Upper lobe of right lung (tissue), 1 donor: ENCODE data around the gene TMEM150B. TPM values are rescaled to one million over a fixed set of nuclear protein-coding genes. Genes with fewer than 3 reads are reported as not detected.
"Not testable (repeated sequence)": the region's sequence is repeated elsewhere in the genome, so short reads cannot be mapped to it uniquely, and the experiment has no call there.

Experiments
- ATAC-seq: fragments of 200-7000 bp; cut with Tn5 transposase; one replicate; pipeline ENCODE4 v1.9.1; 2020; ENCODE audit warnings: mild to moderate bottlenecking, moderate library complexity
- DNase-seq: peaks from one replicate; pipeline ENCODE4 v3.0.0-alpha.2; 2020
- H3K27ac ChIP-seq: fragments of 200-600 bp; one replicate; pipeline ENCODE4 v1.8.0; 2022
- H3K27me3 ChIP-seq: fragments of 200-600 bp; one replicate; pipeline ENCODE4 v1.8.0; 2022; ENCODE audit warnings: mild to moderate bottlenecking
- H3K36me3 ChIP-seq: fragments of 200-600 bp; one replicate; pipeline ENCODE4 v1.8.0; 2022
- H3K4me1 ChIP-seq: fragments of 200-600 bp; one replicate; pipeline ENCODE4 v1.8.0; 2022
- H3K4me3 ChIP-seq: fragments of 200-600 bp; one replicate; pipeline ENCODE4 v1.8.0; 2022; ENCODE audit warnings: mild to moderate bottlenecking
- H3K9me3 ChIP-seq: fragments of 200-600 bp; one replicate; pipeline ENCODE4 v1.8.0; 2022
- intact Hi-C: fragments of 100-400 bp; cut with DNase I; formaldehyde crosslinking; loops from one replicate; pipeline ENCODE4 v1.11.0; 2022
- total RNA-seq: library from RNA; stranded (reverse); fragmentation: NEBNext Ultra II Directional; extraction: Animal tissue kit (Norgen Biotek cat#: 25700); gene quantifications from one replicate; pipeline ENCODE4 v1.2.1, GENCODE V29; 2021
- TF ChIP-seq, protein P1 (sequence below): fragments of 200-600 bp; IDR thresholded peaks from one replicate; pipeline ENCODE4 v1.8.0; 2022; ENCODE audit warnings: antibody characterized with exemption
- donor health status: DM: no; HTN: yes; CAD: no; lungs with severe emphysema.

The TMEM150B gene
- total RNA-seq, 1 donor from 2014 or later = 23.9 TPM

DNA sequence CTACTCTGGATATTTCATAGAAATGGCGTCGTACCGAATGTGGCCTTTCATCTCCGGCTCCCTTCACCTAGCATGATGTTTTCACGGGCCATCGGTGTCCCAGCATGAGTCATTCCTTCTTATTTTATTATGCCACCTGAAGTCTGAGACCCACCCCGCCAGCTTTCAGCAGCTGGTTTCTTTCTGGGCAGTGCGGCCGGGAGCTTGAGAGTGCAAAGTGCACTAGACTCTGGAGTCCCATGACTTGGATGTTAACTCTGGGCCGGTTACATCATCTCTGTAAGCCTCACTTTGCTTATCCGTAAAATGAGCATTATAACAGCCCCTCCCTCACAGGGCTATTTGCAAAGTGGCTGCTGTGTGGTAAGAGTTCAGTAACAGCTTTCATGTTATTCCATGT is 8.7 kb upstream of the TMEM150B start:
- DNase-seq = no peak
- H3K9me3 ChIP-seq = no peaks in the 10 kb centered on the region
- no peak overlapping the region for H3K27ac ChIP-seq
- intact Hi-C loops = no loop called here
- TF ChIP-seq, protein P1, sequence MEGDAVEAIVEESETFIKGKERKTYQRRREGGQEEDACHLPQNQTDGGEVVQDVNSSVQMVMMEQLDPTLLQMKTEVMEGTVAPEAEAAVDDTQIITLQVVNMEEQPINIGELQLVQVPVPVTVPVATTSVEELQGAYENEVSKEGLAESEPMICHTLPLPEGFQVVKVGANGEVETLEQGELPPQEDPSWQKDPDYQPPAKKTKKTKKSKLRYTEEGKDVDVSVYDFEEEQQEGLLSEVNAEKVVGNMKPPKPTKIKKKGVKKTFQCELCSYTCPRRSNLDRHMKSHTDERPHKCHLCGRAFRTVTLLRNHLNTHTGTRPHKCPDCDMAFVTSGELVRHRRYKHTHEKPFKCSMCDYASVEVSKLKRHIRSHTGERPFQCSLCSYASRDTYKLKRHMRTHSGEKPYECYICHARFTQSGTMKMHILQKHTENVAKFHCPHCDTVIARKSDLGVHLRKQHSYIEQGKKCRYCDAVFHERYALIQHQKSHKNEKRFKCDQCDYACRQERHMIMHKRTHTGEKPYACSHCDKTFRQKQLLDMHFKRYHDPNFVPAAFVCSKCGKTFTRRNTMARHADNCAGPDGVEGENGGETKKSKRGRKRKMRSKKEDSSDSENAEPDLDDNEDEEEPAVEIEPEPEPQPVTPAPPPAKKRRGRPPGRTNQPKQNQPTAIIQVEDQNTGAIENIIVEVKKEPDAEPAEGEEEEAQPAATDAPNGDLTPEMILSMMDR = no peak
- H3K27me3 ChIP-seq = no peaks in the 10 kb centered on the region
- peak; percentile 7 for ATAC-seq
- H3K4me3 ChIP-seq = no peak overlapping the region
- H3K36me3 ChIP-seq = no peaks in the 10 kb centered on the region
- H3K4me1 ChIP-seq = peaks cover 4% of the 10 kb centered on the region

DNA sequence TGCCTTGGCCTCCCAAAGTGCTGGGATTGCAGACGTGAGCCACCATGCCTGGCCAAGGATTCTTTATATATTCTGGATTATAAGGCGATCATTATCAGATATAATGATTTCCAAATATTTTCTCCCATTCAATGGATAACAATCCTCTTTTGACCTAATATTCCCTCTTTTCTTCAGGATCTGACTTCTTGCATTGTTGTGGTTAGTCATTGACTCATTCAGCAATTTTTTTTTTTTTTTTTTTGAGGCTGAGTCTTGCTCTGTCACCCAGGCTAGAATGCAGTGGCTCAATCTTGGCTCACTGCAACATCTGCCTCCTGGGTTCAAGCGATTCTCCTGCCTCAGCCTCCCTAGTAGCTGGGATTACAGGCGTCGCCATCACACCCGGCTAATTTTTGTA is 4.7 kb upstream of the TMEM150B start:
- H3K36me3 ChIP-seq, H3K27me3 ChIP-seq, H3K27ac ChIP-seq, ATAC-seq, intact Hi-C loops, H3K4me3 ChIP-seq, H3K9me3 ChIP-seq, DNase-seq, H3K4me1 ChIP-seq: not testable (repeated sequence)

DNA sequence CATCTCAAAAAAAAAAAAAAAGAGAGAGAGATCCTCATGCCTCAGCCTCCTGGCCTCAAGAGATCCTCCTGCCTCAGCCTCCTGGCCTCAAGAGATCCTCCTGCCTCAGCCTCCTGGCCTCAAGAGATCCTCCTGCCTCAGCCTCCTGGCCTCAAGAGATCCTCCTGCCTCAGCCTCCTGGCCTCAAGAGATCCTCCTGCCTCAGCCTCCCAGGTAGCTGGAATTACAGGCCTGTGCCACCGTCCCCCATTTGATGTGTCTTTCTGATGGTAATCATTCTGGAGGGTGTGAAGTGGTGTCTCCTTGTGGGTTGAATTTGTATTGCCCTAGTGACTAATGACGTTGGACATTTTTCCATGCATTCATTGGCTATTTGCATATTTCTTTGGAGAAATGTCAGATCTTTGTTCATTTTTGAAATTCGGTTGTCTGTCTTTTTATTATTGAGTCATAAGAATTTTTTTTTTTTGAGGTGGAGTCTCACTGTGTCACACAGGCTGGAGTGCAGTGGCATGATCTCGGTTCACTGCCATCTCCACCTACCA is 3.7 kb upstream of the TMEM150B start:
- H3K4me3 ChIP-seq, H3K9me3 ChIP-seq, H3K4me1 ChIP-seq, ATAC-seq, H3K27me3 ChIP-seq, H3K27ac ChIP-seq, H3K36me3 ChIP-seq, DNase-seq, intact Hi-C loops: not testable (repeated sequence)

DNA sequence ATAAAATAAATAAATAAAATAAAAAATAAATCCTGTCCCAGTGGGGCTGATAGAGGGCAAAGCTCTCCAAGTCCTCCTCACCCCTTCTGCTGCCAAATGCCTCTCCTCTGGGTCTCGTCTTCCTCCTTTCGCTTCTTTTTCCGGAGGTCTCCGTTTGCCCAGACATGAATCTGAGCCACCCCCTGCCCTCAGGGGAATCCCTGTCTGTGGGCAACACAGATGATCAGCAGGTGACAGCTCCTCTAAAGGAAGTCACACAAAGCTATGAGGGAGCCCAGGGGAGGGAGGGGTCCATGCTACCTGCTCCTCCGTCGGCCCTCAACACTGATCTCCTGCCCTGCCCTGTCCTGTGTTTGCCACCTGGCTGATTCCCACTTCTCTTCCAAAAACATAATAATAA is 479 bp downstream of the TMEM150B start:
- Histone ChIP-seq H3K27me3 (no peaks in the 10 kb centered on the region), H3K27ac (peak overlapping the region; percentile 55), H3K36me3 (no peaks in the 10 kb centered on the region), H3K4me1 (no peaks in the 10 kb centered on the region), H3K9me3 (no peaks in the 10 kb centered on the region), H3K4me3 (peak overlapping the region; percentile 33)
- intact Hi-C loops = no loop called here
- DNase-seq (no peak), ATAC-seq (no peak)
- TF ChIP-seq, protein P1 = no peak

DNA sequence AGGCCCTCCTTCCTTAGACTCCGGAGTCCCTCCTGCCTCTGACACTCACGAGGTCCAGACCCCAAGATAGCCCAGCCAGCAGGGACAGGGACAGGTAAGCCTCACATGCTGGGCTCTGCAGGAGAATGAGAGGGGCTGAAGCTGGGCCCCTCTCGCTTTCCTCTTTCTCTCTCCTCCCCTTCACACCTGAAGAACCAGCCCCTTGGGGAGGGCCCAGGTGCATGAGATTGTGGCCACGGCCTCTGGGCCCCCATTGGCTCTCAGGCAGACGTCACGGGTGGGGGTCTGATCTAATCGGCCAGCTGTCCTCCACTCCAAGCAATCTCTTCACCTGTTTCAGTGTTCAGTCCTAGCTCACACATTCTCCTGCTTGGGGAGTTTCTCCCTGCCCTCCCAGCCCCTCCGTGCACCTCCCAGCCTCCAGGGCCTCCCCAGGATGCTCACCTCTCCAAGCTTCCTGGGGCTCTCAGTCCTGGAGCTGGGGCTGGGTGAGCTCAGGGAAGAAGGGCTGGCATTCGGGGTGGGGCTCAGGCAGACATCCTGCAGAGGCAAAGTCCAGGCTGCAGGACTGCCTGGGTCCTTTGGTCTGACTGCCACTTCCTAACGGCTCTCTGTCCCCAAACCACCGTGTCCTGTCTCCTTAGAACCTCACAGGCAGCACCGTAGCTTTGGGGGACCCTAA is 2.8 kb downstream of the TMEM150B start:
- H3K27me3 ChIP-seq = no peaks in the 10 kb centered on the region
- intact Hi-C loops = no loop called here
- H3K4me3 ChIP-seq = no peak overlapping the region
- DNase-seq (no peak), ATAC-seq (no peak)
- no peak overlapping the region for H3K27ac ChIP-seq
- no peaks in the 10 kb centered on the region for H3K4me1 ChIP-seq
- TF ChIP-seq, protein P1 = no peak
- no peaks in the 10 kb centered on the region for H3K9me3 ChIP-seq
- H3K36me3 ChIP-seq = no peaks in the 10 kb centered on the region

DNA sequence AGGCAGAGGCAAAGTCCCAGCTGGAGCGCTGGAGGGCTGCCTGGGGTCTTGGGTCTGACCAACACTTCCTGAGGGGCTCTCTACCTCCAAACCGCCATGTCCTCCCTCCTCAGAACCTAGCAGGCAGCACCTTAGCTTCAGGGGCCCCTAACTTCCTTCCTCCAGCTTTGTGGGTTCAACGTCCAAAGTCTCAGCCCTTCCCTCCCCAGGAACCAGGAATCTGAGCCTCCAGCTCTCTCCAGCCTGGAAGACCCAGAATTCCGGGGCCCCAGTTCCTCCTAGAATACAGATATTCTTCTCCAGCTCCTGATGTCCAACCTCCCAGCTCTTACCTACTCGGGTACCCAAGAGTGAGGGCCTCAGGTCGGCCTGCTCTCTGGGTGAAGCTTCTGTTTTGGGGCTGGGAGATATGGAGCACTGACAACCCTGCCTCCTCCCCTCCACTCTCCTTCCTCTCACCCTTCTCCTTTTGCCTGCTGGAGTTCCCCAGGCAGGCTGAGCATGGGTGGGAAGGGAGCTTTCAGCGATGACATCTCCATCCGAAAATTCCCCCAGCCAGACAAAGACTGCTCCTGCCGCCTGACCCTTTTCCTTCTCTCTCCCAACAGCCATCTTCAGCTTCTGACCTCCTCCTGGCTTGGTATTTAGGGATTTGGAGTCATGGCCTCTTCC is 3.5 kb downstream of the TMEM150B start:
- H3K27ac ChIP-seq = no peak overlapping the region
- no peak overlapping the region for H3K4me3 ChIP-seq
- no peaks in the 10 kb centered on the region for H3K36me3 ChIP-seq
- H3K27me3 ChIP-seq = no peaks in the 10 kb centered on the region
- no peaks in the 10 kb centered on the region for H3K9me3 ChIP-seq
- no peaks in the 10 kb centered on the region for H3K4me1 ChIP-seq
- ATAC-seq (no peak), DNase-seq (no peak)
- intact Hi-C loops = no loop called here
- TF ChIP-seq, protein P1 = no peak
